Upper lobe of left lung (tissue), 4 donors: ENCODE data around the gene OR5AU1.
"Not testable (repeated sequence)": the region's sequence is repeated elsewhere in the genome, so short reads cannot be mapped to it uniquely, and the experiment has no call there.

Experiments used
- POLR2A ChIP-seq, 4 donors: fragments of 450-650 bp; IDR thresholded peaks; one replicate each; pipeline ENCODE4 v1.5.1; 2016 to 2017; ENCODE audit warnings: antibody characterized with exemption in 4 of 4, mild to moderate bottlenecking in 2 of 4
- TF ChIP-seq, protein P1 (sequence below), 6 experiments: fragments of 450-650 bp in 4 of 6; fragments of 200-600 bp in 2 of 6; sonication (generic) in 2 of 6; IDR thresholded peaks; one replicate each; pipeline ENCODE4 v1.5.1; 2016 to 2019; ENCODE audit warnings: antibody characterized with exemption in 6 of 6

DNA sequence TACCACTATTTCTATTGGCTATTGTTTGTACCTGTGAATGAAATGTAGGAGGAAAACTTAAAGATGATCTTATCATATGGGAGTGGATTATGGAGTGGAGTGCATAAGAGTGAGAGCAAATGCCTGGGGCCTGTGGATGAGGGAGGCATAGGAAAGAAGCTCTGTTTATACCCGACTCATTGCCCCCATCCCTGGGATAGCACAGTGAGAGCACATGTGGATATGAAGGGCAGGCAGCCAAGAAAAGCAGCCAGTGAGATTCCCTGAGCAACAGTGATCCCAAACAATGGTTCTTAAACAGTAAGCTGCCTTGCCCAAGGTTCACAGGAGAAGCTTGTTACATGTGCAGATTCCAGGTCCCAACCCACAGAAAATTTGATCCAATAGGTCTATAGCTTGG lies 2.3 kb upstream of the OR5AU1 start:
- TF ChIP-seq POLR2A (IDR thresholded peaks at IDR 0.05): not testable (repeated sequence)
- TF ChIP-seq, protein P1, sequence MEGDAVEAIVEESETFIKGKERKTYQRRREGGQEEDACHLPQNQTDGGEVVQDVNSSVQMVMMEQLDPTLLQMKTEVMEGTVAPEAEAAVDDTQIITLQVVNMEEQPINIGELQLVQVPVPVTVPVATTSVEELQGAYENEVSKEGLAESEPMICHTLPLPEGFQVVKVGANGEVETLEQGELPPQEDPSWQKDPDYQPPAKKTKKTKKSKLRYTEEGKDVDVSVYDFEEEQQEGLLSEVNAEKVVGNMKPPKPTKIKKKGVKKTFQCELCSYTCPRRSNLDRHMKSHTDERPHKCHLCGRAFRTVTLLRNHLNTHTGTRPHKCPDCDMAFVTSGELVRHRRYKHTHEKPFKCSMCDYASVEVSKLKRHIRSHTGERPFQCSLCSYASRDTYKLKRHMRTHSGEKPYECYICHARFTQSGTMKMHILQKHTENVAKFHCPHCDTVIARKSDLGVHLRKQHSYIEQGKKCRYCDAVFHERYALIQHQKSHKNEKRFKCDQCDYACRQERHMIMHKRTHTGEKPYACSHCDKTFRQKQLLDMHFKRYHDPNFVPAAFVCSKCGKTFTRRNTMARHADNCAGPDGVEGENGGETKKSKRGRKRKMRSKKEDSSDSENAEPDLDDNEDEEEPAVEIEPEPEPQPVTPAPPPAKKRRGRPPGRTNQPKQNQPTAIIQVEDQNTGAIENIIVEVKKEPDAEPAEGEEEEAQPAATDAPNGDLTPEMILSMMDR (IDR thresholded peaks at IDR 0.05): not testable (repeated sequence)
